CD4-positive, CD25-positive, alpha-beta regulatory T cell (primary cell): ENCODE measurements around the gene SCMH1. TPM values are rescaled to one million over a fixed set of nuclear protein-coding genes. Genes with fewer than 3 reads are reported as not detected.
A peak's percentile ranks its signal among the peaks of the same experiment; 100 is the strongest.
"Not testable (repeated sequence)": the region's sequence is repeated elsewhere in the genome, so short reads cannot be mapped to it uniquely, and the experiment has no call there.

Experiments
- ATAC-seq, 2 donors: fragments of 150-1000 bp; cut with Tn5 transposase; one replicate each; pipeline ENCODE4 v1.10.0; 2021; ENCODE audit warnings: low read depth in 2 of 2, moderate number of reproducible peaks in 2 of 2, moderate library complexity in 1 of 2
- DNase-seq, 3 donors: peaks; one replicate each; pipeline versions ENCODE4 v3.0.0 to v3.0.0-alpha.2; 2012 to 2022; ENCODE audit warnings: mixed read lengths in 1 of 3
- H3K27ac ChIP-seq: one replicate; pipeline ENCODE4 v1.7.0; 2013; ENCODE audit warnings: mild to moderate bottlenecking, low read length; ENCODE audit not compliant: insufficient read depth, poor library complexity, severe bottlenecking
- H3K27me3 ChIP-seq: one replicate; pipeline ENCODE4 v1.7.0; 2013; ENCODE audit warnings: low read length; ENCODE audit not compliant: control insufficient read depth, insufficient read depth
- H3K36me3 ChIP-seq: one replicate; pipeline ENCODE4 v1.7.0; 2013; ENCODE audit warnings: mild to moderate bottlenecking, low read length, moderate library complexity; ENCODE audit not compliant: control insufficient read depth, insufficient read depth
- H3K4me1 ChIP-seq: 2 replicates; pipeline ENCODE4 v1.7.0; 2013; ENCODE audit warnings: mild to moderate bottlenecking, low read length; ENCODE audit not compliant: insufficient read depth, control insufficient read depth, poor library complexity, severe bottlenecking
- H3K4me3 ChIP-seq: one replicate; pipeline ENCODE4 v1.7.0; 2013; ENCODE audit warnings: low read depth, mild to moderate bottlenecking, low read length, moderate library complexity
- H3K9me3 ChIP-seq, 2 experiments: 1 replicate in 1 of 2; 2 replicates in 1 of 2; pipeline ENCODE4 v1.7.0; 2013; ENCODE audit warnings: low read length in 2 of 2, mild to moderate bottlenecking in 1 of 2, moderate library complexity in 1 of 2; ENCODE audit not compliant: control insufficient read depth in 2 of 2
- H3K27ac Mint-ChIP-seq, 3 donors: one replicate each; pipeline ENCODE4 v1.8.0; 2020 to 2022; ENCODE audit warnings: mild to moderate bottlenecking in 3 of 3, mixed read lengths in 3 of 3, moderate library complexity in 2 of 3
- H3K27me3 Mint-ChIP-seq: one replicate; pipeline ENCODE4 v1.8.0; 2022; ENCODE audit warnings: mild to moderate bottlenecking, mixed read lengths
- H3K36me3 Mint-ChIP-seq: one replicate; pipeline ENCODE4 v1.8.0; 2020; ENCODE audit warnings: mixed read lengths
- H3K4me1 Mint-ChIP-seq, 4 donors: one replicate each; pipeline ENCODE4 v1.8.0; 2020 to 2022; ENCODE audit warnings: mixed read lengths in 4 of 4, mild to moderate bottlenecking in 1 of 4
- H3K4me3 Mint-ChIP-seq, 4 donors: one replicate each; pipeline ENCODE4 v1.8.0; 2020 to 2022; ENCODE audit warnings: mild to moderate bottlenecking in 4 of 4, mixed read lengths in 4 of 4, moderate library complexity in 3 of 4
- H3K9me3 Mint-ChIP-seq, 7 donors: one replicate each; pipeline ENCODE4 v1.8.0; 2020 to 2022; ENCODE audit warnings: mixed read lengths in 7 of 7, mild to moderate bottlenecking in 3 of 7, moderate library complexity in 2 of 7
- polyA plus RNA-seq, 4 donors: library from polyadenylated mRNA; unstranded; fragments of 300-500 nt; fragmentation: Illumina TruSeq; gene quantifications; one replicate each; pipeline ENCODE4 v1.2.3, GENCODE V29; 2021
- total RNA-seq: library from RNA; stranded (reverse); gene quantifications from one replicate; pipeline ENCODE4 v1.2.3, GENCODE V29; 2022

SCMH1 gene
- total and polyA plus RNA-seq, 5 donors from 2014 or later: 3.4 to 27.6 (median 5.5) TPM

DNA sequence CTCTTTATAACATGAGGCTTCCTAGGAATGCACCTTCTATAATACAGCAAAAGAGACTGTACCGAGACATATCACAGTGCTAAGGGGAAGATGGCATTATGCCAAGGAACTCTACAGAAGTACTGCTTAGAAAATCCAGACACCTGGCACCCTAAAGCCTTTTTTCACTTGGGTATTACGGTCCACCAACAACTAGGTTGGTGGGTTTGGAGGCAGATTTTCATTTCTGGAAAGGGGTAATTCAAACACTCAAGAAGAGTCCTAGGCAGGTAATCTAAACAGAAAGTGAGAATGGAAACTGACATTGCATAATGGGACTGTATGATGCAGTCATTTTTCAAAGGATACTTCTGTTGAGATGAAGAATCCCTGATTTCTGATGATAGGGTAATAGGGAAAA lies 19.6 kb downstream of the SCMH1 start:
- no peaks in the 10 kb centered on the region for H3K4me1 ChIP-seq
- peaks cover 3% of the 10 kb centered on the region for H3K36me3 ChIP-seq
- Mint-ChIP-seq H3K9me3 (peaks cover 2 to 30% (median 12%) of the 10 kb centered on the region in 7 donors), H3K4me1 (peaks cover 0 to 16% (median 12%) of the 10 kb centered on the region in 4 donors), H3K36me3 (peaks cover 41% of the 10 kb centered on the region), H3K4me3 (no peak overlapping the region), H3K27me3 (no peaks in the 10 kb centered on the region), H3K27ac (no peak overlapping the region)
- ATAC-seq (no peak), DNase-seq (no peak)
- H3K9me3 ChIP-seq: peaks cover 13 to 14% of the 10 kb centered on the region in 2 experiments
- H3K27ac ChIP-seq: no peak overlapping the region
- H3K4me3 ChIP-seq: no peak overlapping the region
- no peaks in the 10 kb centered on the region for H3K27me3 ChIP-seq

DNA sequence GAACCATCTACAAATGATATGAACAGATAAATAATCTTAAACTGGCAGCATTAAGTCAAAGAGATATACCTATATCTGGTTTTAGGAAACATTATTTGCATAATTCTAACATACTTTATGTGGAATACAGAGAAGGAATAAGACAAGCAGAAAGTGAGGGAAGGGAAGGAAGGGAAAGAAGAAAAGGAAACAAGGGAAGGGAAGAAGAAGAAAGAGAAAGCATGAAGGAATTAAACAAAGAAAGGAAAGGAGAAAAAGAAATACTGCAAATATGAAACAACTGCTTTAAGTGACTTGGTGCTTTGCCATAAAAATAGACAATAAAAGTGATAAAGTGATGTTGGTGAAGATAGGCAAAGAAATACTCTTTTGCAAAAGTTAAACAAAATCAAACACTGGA lies 20.1 kb downstream of the SCMH1 start:
- Histone ChIP-seq H3K4me3 (no peak overlapping the region), H3K27me3 (no peaks in the 10 kb centered on the region), H3K9me3 (peaks cover 13 to 19% of the 10 kb centered on the region in 2 experiments), H3K27ac (no peak overlapping the region), H3K4me1 (no peaks in the 10 kb centered on the region), H3K36me3 (peaks cover 3% of the 10 kb centered on the region)
- peaks cover 3 to 35% (median 12%) of the 10 kb centered on the region in 7 donors for H3K9me3 Mint-ChIP-seq
- H3K36me3 Mint-ChIP-seq: peaks cover 42% of the 10 kb centered on the region
- no peak for ATAC-seq
- H3K27ac Mint-ChIP-seq: peak overlapping the region in 1 of 3 donors; percentile 59
- peaks cover 0 to 18% (median 9%) of the 10 kb centered on the region in 4 donors for H3K4me1 Mint-ChIP-seq
- H3K27me3 Mint-ChIP-seq: no peaks in the 10 kb centered on the region
- H3K4me3 Mint-ChIP-seq: no peak overlapping the region
- DNase-seq: no peak

DNA sequence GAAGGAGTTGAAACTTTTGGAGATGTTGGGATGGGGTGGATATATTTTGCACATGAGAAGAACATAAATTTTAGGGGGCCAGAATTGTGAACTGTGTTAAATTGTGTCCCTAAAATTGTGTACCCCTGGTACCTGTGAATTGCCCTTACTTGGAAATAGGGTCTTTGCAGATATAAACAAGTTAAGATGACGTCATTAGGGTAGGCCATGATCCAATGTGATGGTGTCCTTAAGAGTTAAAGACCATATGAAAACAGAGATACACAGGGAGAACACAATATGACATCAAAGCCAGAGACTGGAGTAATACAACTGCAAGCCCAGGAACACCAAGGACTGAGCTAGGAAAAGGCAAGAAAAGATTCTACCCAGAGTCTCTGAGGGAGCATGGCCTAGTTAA lies 24.0 kb downstream of the SCMH1 start:
- ATAC-seq: no peak
- peaks cover 3 to 37% (median 12%) of the 10 kb centered on the region in 7 donors for H3K9me3 Mint-ChIP-seq
- no peak overlapping the region for H3K4me3 Mint-ChIP-seq
- peaks cover 0 to 20% (median 14%) of the 10 kb centered on the region in 4 donors for H3K4me1 Mint-ChIP-seq
- Histone ChIP-seq H3K27ac (no peak overlapping the region), H3K4me3 (no peak overlapping the region), H3K4me1 (no peaks in the 10 kb centered on the region), H3K36me3 (peaks cover 3% of the 10 kb centered on the region), H3K9me3 (peaks cover 13 to 20% of the 10 kb centered on the region in 2 experiments), H3K27me3 (no peaks in the 10 kb centered on the region)
- DNase-seq: no peak
- H3K27ac Mint-ChIP-seq: no peak overlapping the region
- H3K36me3 Mint-ChIP-seq: peaks cover 39% of the 10 kb centered on the region
- H3K27me3 Mint-ChIP-seq: no peaks in the 10 kb centered on the region

DNA sequence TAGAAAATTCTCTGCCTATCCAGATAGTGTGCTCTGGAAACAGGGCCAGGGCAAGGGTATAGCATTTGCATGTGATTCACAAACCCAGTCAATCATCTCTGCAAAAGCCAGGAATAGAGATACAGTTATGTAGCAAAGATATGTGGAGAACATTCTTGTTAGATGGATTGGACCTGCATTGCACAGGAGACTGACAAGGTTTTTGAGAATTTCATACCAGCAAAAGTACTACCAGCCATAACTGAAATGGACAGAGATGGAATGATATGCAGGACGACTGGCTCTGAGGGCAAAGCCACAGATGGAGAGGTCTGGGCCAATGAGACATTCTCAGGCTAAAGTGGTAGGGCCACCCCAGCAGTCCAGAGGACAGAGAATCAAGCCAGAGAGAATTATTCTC lies 24.7 kb downstream of the SCMH1 start:
- Histone ChIP-seq H3K4me3 (no peak overlapping the region), H3K36me3 (peaks cover 3% of the 10 kb centered on the region), H3K9me3 (peaks cover 13 to 20% of the 10 kb centered on the region in 2 experiments), H3K27me3 (no peaks in the 10 kb centered on the region), H3K27ac (no peak overlapping the region), H3K4me1 (no peaks in the 10 kb centered on the region)
- Mint-ChIP-seq H3K4me1 (peaks cover 0 to 20% (median 14%) of the 10 kb centered on the region in 4 donors), H3K9me3 (peaks cover 3 to 37% (median 12%) of the 10 kb centered on the region in 7 donors), H3K36me3 (peaks cover 39% of the 10 kb centered on the region), H3K27ac (no peak overlapping the region), H3K4me3 (no peak overlapping the region), H3K27me3 (no peaks in the 10 kb centered on the region)
- ATAC-seq (no peak), DNase-seq (no peak)

DNA sequence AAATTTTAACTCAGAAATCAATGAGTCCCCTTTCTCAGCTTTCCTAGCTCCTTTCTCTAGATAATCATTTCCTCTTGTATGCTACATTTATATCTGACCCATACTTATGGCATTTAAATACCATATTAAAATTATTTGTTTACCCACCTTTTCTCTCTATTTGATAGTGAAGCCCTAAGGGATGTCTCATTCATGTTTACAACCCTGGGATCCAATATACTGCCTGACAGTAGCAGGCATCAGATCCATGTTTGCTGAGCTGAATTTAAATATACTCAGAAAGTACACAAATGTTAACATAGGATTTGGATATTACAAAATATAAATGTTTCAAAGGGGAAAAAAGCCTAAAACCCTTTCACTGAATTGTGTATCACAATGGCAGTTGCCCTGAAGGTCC lies 26.5 kb downstream of the SCMH1 start:
- Histone ChIP-seq H3K27ac (no peak overlapping the region), H3K4me3 (no peak overlapping the region), H3K36me3 (peaks cover 1% of the 10 kb centered on the region), H3K4me1 (no peaks in the 10 kb centered on the region), H3K27me3 (no peaks in the 10 kb centered on the region), H3K9me3 (peaks cover 13 to 17% of the 10 kb centered on the region in 2 experiments)
- Mint-ChIP-seq H3K4me3 (no peak overlapping the region), H3K4me1 (peaks cover 10 to 23% (median 22%) of the 10 kb centered on the region in 4 donors), H3K27ac (no peak overlapping the region), H3K27me3 (no peaks in the 10 kb centered on the region), H3K36me3 (peaks cover 40% of the 10 kb centered on the region), H3K9me3 (peaks cover 3 to 33% (median 8%) of the 10 kb centered on the region in 7 donors)
- ATAC-seq (no peak), DNase-seq (no peak)

DNA sequence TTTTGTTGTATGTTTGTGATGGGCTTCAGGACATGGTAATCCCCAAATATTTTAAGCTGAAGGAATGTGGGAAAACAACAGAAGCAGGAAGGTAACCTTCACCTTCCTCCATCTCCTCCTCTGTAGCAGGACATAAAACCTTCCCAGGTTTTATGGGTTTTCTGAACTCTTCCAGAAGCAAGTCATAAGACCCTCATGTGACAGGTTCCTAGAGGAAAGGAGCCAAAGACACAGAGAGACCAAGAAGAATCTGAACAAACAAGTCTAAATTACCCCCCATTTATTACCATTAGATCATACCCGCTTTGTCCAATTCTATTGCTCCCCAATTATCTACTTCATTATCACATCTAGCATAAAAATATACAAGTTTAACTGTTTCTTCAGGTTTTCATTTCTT lies 28.8 kb downstream of the SCMH1 start:
- Histone ChIP-seq H3K9me3 (peaks cover 4 to 9% of the 10 kb centered on the region in 2 experiments), H3K27ac (no peak overlapping the region), H3K4me3 (no peak overlapping the region), H3K36me3 (no peaks in the 10 kb centered on the region), H3K27me3 (no peaks in the 10 kb centered on the region), H3K4me1 (no peaks in the 10 kb centered on the region)
- Mint-ChIP-seq H3K27me3 (no peaks in the 10 kb centered on the region), H3K36me3 (peaks cover 40% of the 10 kb centered on the region), H3K9me3 (peaks cover 3 to 18% (median 6%) of the 10 kb centered on the region in 7 donors), H3K27ac (peak overlapping the region in 1 of 3 donors; percentile 0), H3K4me3 (no peak overlapping the region), H3K4me1 (peaks cover 10 to 34% (median 25%) of the 10 kb centered on the region in 4 donors)
- no peak for DNase-seq
- no peak for ATAC-seq

DNA sequence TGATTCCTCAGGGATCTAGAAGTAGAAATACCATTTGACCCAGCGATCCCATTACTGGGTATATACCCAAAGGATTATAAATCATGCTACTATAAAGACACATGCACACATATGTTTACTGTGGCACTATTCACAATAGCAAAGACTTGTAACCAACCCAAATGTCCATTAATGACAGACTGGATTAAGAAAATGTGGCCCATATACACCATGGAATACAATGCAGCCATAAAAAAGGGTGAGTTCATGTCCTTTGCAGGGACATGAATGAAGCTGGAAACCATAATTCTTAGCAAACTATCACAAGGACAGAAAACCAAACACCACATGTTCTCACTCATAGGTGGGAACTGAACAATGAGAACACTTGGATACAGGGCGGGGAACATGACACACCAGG lies 30.5 kb downstream of the SCMH1 start:
- not testable (repeated sequence) for H3K27ac Mint-ChIP-seq, H3K27me3 ChIP-seq, H3K27me3 Mint-ChIP-seq, H3K4me3 ChIP-seq, H3K4me1 ChIP-seq, H3K4me3 Mint-ChIP-seq, ATAC-seq, H3K27ac ChIP-seq, DNase-seq, H3K36me3 ChIP-seq, H3K9me3 ChIP-seq
- H3K9me3 Mint-ChIP-seq: peaks cover 0 to 12% (median 1%) of the 10 kb centered on the region in 7 donors
- H3K4me1 Mint-ChIP-seq: peaks cover 14 to 38% (median 29%) of the 10 kb centered on the region in 4 donors
- peaks cover 31% of the 10 kb centered on the region for H3K36me3 Mint-ChIP-seq

DNA sequence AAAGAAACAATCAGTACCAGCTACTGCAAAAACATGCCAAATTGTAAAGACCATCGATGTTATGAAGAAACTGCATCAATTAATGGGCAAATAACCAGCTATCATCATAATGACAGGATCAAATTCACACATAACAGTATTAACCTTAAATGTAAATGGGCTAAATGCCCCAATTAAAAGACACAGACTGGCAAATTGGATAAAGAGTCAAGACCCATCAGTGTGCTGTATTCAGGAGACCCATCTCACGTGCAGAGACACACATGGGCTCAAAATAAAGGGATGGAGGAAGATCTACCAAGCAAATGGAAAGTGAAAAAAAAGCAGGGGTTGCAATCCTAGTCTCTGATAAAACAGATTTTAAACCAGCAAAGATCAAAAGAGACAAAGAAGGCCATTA lies 35.1 kb downstream of the SCMH1 start:
- H3K9me3 Mint-ChIP-seq: peaks cover 0 to 26% (median 3%) of the 10 kb centered on the region in 7 donors
- H3K36me3 ChIP-seq, H3K27ac ChIP-seq, H3K9me3 ChIP-seq, ATAC-seq, H3K27me3 Mint-ChIP-seq, H3K4me1 ChIP-seq, H3K27ac Mint-ChIP-seq, DNase-seq, H3K4me3 Mint-ChIP-seq, H3K27me3 ChIP-seq, H3K4me3 ChIP-seq: not testable (repeated sequence)
- peaks cover 50% of the 10 kb centered on the region for H3K36me3 Mint-ChIP-seq
- peaks cover 15 to 30% (median 23%) of the 10 kb centered on the region in 4 donors for H3K4me1 Mint-ChIP-seq
